Panc1 (cell line): Measurements from ENCODE around the gene MMP17. TPM values are rescaled to one million over a fixed set of nuclear protein-coding genes. Genes with fewer than 3 reads are reported as not detected.
"Not testable (repeated sequence)": the region's sequence is repeated elsewhere in the genome, so short reads cannot be mapped to it uniquely, and the experiment has no call there.

ENCODE experiments used
- ATAC-seq: fragments of 200-7000 bp; cut with Tn5 transposase; 2 replicates; pipeline ENCODE4 v1.9.1; 2020; ENCODE audit warnings: mild to moderate bottlenecking, moderate library complexity
- BruUV-seq: library from RNA; stranded (reverse); fragments of 400-500 nt; replicated peaks from 2 replicates; lab custom pipeline; 2021; lab: Mats Ljungman, UMichigan
- CTCF ChIA-PET: fragments of 300-600 bp; sonication (Branson Sonifier 250); formaldehyde crosslinking; loops from one replicate; lab custom pipeline; 2022; ENCODE audit warnings: antibody characterized with exemption; lab: Charles Lee
- POLR2A ChIA-PET: fragments of 300-600 bp; sonication (Branson Sonifier 250); formaldehyde crosslinking; loops from one replicate; lab custom pipeline; 2022; ENCODE audit warnings: antibody characterized with exemption; lab: Charles Lee
- DNase-seq: peaks from one replicate; pipeline ENCODE4 v3.0.0-alpha.2; 2010; ENCODE audit warnings: low read depth, low spot score
- H3K27ac ChIP-seq: 2 replicates; pipeline ENCODE4 v1.5.1; 2011; ENCODE audit warnings: mild to moderate bottlenecking, low read length, inconsistent platforms
- H3K27me3 ChIP-seq: fragments of 200-500 bp; sonication (Bioruptor generic); 2 replicates; pipeline ENCODE4 v1.6.0; 2014; ENCODE audit warnings: low read length, inconsistent platforms; ENCODE audit not compliant: control insufficient read depth, insufficient read depth
- H3K36me3 ChIP-seq: fragments of 200-500 bp; sonication (Bioruptor generic); 2 replicates; pipeline ENCODE4 v1.5.1; 2014; ENCODE audit warnings: inconsistent platforms, mild to moderate bottlenecking, low read length, moderate library complexity; ENCODE audit not compliant: control insufficient read depth, insufficient read depth
- H3K4me1 ChIP-seq: 2 replicates; pipeline ENCODE4 v1.5.1; 2011; ENCODE audit warnings: inconsistent platforms, mild to moderate bottlenecking, low read length, moderate library complexity; ENCODE audit not compliant: control insufficient read depth, insufficient read depth
- H3K4me3 ChIP-seq, 2 experiments: 2 replicates each; pipeline ENCODE4 v1.5.1; 2011 to 2012; ENCODE audit warnings: low read depth in 2 of 2, low read length in 2 of 2, mild to moderate bottlenecking in 2 of 2, inconsistent platforms in 1 of 2, moderate library complexity in 1 of 2
- H3K9me3 ChIP-seq: fragments of 200-500 bp; sonication (Bioruptor generic); 2 replicates; pipeline ENCODE4 v1.5.1; 2014; ENCODE audit warnings: low read depth, mild to moderate bottlenecking, inconsistent platforms, low read length, moderate library complexity; ENCODE audit not compliant: control insufficient read depth, insufficient read depth
- POLR2AphosphoS5 ChIP-seq: IDR thresholded peaks from 2 replicates; pipeline ENCODE4 v1.6.1; 2012; ENCODE audit warnings: mild to moderate bottlenecking, low read depth, low read length, moderate library complexity
- SIN3A ChIP-seq: IDR thresholded peaks from 2 replicates; pipeline ENCODE4 v1.6.1; 2012; ENCODE audit warnings: low read depth, mild to moderate bottlenecking, low read length, moderate library complexity, borderline replicate concordance; ENCODE audit not compliant: insufficient read depth
- TCF7L2 ChIP-seq: IDR thresholded peaks from 2 replicates; pipeline ENCODE4 v1.6.1; 2011; ENCODE audit warnings: mild to moderate bottlenecking, low read depth, low read length, inconsistent platforms
- in situ Hi-C: cut with HindIII; loops from 2 replicates; pipeline ENCODE4 v1.10.0; 2016; ENCODE audit warnings: low sequenced_read_pairs, low pct_unique_long_range_greater_than_20kb
- intact Hi-C: fragments of 100-400 bp; cut with micrococcal nuclease; formaldehyde crosslinking; loops from one replicate; pipeline ENCODE4 v1.10.0; 2022; ENCODE audit not compliant: unreplicated experiment
- total RNA-seq: library from RNA; stranded (reverse); gene quantifications from one replicate; pipeline ENCODE4 v1.2.1, GENCODE V29; 2021; ENCODE audit not compliant: unreplicated experiment
- TF ChIP-seq, protein P1 (sequence below), 2 experiments: IDR thresholded peaks; 2 replicates each; pipeline ENCODE4 v1.6.1; 2011 to 2012; ENCODE audit warnings: low read depth in 2 of 2, control low read depth in 1 of 2, low read length in 1 of 2, mild to moderate bottlenecking in 1 of 2, moderate library complexity in 1 of 2; ENCODE audit not compliant: insufficient read depth in 1 of 2
- TF ChIP-seq, protein P2 (sequence below): fragments of 450-650 bp; IDR thresholded peaks from 2 replicates; pipeline ENCODE4 v1.5.1; 2017; ENCODE audit warnings: mild to moderate bottlenecking

The MMP17 gene
- total RNA-seq, 1 experiment from 2014 or later: 30.0 TPM

DNA sequence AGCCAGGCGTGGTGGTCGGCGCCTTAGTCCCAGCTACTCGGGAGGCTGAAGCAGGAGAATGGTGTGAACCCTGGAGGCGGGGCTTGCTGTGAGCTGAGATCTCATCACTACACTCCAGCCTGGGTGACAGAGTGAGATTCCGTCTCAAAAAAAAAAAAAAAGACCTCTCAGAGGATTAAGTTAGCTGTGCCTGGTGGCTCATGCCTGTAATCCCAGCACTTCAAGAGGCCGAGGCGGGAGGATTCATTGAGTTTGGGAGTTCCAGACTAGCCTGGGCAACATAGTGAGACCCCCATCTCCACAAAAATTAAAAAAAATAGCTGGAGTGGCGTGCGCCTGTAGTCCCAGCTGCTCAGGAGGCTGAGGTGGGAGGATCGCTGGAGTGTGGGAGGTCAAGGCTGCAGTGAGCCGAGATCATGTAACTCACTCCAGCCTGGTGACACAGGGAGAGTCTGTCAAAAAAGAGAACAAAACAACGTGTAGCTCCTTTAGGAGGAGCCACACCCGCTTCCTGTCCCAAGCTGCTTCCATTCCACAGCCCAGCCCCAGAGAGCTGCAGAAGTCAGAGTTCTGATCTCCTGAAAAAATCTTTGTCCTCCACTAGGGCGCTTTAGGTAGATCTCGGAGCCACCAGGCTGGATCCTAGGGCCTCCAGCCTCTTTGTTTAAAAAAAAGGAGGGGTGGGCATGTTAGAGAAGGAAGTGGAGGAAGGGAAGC is 54.8 kb downstream of the MMP17 start:
- ATAC-seq (peak; percentile 78), DNase-seq (no peak)
- TF ChIP-seq SIN3A (no peak), TCF7L2 (no peak), POLR2AphosphoS5 (no peak)
- Histone ChIP-seq H3K4me1 (no peaks in the 10 kb centered on the region), H3K4me3 (no peak overlapping the region), H3K9me3 (no peaks in the 10 kb centered on the region; the same call in 1 of the 2 replicates), H3K27me3 (no peaks in the 10 kb centered on the region), H3K27ac (peak overlapping the region; percentile 44; the same call in 1 of the 2 replicates), H3K36me3 (no peaks in the 10 kb centered on the region)
- POLR2A ChIA-PET: no interaction called here
- no TSS peak for BruUV-seq
- intact Hi-C loops (no loop called here), in situ Hi-C loops (no loop called here)
- CTCF ChIA-PET: interaction anchor here (0.7 kb wide), 1 partner anchor 52 kb away, joined by 3 read pairs; no protein-coding TSS in a partner anchor

DNA sequence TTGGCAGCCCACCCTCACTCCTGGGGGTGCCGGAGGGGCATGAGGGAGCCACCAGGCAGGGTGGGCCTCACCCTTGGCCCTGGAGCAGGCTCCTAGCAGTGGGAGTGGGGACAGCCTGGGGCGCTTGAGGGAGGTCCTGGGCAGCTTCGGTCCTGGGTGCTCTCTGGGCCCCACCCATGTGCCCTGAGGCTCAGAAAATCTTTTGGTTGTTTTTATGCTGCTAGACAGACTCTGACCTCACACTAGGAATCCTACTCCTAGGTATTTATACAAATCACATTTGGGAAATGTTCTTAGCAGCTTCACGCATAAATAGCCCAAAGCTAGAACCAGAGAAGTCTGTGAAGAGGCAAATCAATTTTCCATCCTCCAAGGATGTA is 55.3 kb downstream of the MMP17 start:
- DNase-seq (no peak), ATAC-seq (peak; percentile 32; the same call in 1 of the 2 replicates)
- Histone ChIP-seq H3K27me3 (no peaks in the 10 kb centered on the region), H3K36me3 (no peaks in the 10 kb centered on the region), H3K9me3 (no peaks in the 10 kb centered on the region; the same call in 1 of the 2 replicates), H3K27ac (peak overlapping the region; percentile 44; the same call in 1 of the 2 replicates), H3K4me3 (no peak overlapping the region), H3K4me1 (no peaks in the 10 kb centered on the region)
- no TSS peak for BruUV-seq
- in situ Hi-C loops: no loop called here
- TF ChIP-seq, protein P1, sequence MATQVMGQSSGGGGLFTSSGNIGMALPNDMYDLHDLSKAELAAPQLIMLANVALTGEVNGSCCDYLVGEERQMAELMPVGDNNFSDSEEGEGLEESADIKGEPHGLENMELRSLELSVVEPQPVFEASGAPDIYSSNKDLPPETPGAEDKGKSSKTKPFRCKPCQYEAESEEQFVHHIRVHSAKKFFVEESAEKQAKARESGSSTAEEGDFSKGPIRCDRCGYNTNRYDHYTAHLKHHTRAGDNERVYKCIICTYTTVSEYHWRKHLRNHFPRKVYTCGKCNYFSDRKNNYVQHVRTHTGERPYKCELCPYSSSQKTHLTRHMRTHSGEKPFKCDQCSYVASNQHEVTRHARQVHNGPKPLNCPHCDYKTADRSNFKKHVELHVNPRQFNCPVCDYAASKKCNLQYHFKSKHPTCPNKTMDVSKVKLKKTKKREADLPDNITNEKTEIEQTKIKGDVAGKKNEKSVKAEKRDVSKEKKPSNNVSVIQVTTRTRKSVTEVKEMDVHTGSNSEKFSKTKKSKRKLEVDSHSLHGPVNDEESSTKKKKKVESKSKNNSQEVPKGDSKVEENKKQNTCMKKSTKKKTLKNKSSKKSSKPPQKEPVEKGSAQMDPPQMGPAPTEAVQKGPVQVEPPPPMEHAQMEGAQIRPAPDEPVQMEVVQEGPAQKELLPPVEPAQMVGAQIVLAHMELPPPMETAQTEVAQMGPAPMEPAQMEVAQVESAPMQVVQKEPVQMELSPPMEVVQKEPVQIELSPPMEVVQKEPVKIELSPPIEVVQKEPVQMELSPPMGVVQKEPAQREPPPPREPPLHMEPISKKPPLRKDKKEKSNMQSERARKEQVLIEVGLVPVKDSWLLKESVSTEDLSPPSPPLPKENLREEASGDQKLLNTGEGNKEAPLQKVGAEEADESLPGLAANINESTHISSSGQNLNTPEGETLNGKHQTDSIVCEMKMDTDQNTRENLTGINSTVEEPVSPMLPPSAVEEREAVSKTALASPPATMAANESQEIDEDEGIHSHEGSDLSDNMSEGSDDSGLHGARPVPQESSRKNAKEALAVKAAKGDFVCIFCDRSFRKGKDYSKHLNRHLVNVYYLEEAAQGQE (IDR thresholded peaks at IDR 0.05; ENCODE audit: insufficient read depth in 1 of 2, low read depth in 2 of 2, low read length in 1 of 2): no peak
- no peak for TF ChIP-seq SIN3A
- TF ChIP-seq, protein P2, sequence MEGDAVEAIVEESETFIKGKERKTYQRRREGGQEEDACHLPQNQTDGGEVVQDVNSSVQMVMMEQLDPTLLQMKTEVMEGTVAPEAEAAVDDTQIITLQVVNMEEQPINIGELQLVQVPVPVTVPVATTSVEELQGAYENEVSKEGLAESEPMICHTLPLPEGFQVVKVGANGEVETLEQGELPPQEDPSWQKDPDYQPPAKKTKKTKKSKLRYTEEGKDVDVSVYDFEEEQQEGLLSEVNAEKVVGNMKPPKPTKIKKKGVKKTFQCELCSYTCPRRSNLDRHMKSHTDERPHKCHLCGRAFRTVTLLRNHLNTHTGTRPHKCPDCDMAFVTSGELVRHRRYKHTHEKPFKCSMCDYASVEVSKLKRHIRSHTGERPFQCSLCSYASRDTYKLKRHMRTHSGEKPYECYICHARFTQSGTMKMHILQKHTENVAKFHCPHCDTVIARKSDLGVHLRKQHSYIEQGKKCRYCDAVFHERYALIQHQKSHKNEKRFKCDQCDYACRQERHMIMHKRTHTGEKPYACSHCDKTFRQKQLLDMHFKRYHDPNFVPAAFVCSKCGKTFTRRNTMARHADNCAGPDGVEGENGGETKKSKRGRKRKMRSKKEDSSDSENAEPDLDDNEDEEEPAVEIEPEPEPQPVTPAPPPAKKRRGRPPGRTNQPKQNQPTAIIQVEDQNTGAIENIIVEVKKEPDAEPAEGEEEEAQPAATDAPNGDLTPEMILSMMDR: no peak
- TF ChIP-seq POLR2AphosphoS5: no peak
- TF ChIP-seq TCF7L2: no peak
- CTCF ChIA-PET: interaction anchor here (0.7 kb wide), 1 partner anchor 53 kb away, joined by 3 read pairs; no protein-coding TSS in a partner anchor
- intact Hi-C loops: no loop called here
- POLR2A ChIA-PET: no interaction called here

DNA sequence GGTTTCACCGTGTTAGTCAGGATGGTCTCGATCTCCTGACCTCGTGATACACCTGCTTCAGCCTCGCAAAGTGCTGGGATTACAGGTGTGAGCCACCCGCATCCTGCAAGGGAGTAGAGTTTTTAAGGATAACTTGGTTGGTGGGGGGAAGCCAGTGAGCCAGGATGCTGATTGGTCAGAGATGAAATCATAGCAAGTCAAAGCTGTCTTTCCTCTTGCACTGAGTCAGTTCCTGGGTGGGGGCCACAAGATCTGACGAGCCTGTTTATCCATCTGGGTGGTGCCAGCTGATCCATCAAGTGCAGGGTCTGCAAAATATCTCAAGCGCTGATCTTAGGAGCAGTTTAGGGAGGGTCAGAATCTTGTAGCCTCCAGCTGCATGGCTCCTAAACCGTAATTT is 56.9 kb downstream of the MMP17 start:
- H3K9me3 ChIP-seq, intact Hi-C loops, H3K4me1 ChIP-seq, H3K27ac ChIP-seq, ATAC-seq, H3K36me3 ChIP-seq, H3K27me3 ChIP-seq, CTCF ChIA-PET, DNase-seq, BruUV-seq, in situ Hi-C loops, POLR2A ChIA-PET, H3K4me3 ChIP-seq: not testable (repeated sequence)
